OCI-LY7 (cell line): Measurements from ENCODE around the gene MSRB1. TPM values are rescaled to one million over a fixed set of nuclear protein-coding genes. Genes with fewer than 3 reads are reported as not detected.

Experiments
- BruUV-seq: library from RNA; stranded (reverse); fragments of 400-500 nt; replicated peaks from 2 replicates; lab custom pipeline; 2021; lab: Mats Ljungman, UMichigan
- CTCF ChIA-PET: fragments of 300-600 bp; sonication (Branson Sonifier 250); formaldehyde crosslinking; loops from one replicate; lab custom pipeline; 2022; ENCODE audit warnings: antibody characterized with exemption; ENCODE audit not compliant: unreplicated experiment; lab: Charles Lee
- POLR2A ChIA-PET: fragments of 300-600 bp; sonication (Branson Sonifier 250); formaldehyde crosslinking; loops from one replicate; lab custom pipeline; 2022; ENCODE audit warnings: antibody characterized with exemption; lab: Charles Lee
- DNase-seq: peaks from one replicate; pipeline ENCODE4 v3.0.0-alpha.2; 2015; ENCODE audit warnings: low spot score
- H2AFZ ChIP-seq: fragments of 200-600 bp; sonication (generic), shearing (Covaris generic); 2 replicates; pipeline ENCODE4 v1.6.1; 2014; ENCODE audit warnings: mild to moderate bottlenecking, antibody characterized with exemption, low read length, moderate library complexity
- H3K27ac ChIP-seq: fragments of 200-600 bp; sonication (generic); 2 replicates; pipeline ENCODE4 v1.5.1; 2014; ENCODE audit warnings: mixed run types, low read depth, mild to moderate bottlenecking, moderate library complexity, low read length, inconsistent platforms; ENCODE audit not compliant: poor library complexity, severe bottlenecking
- H3K36me3 ChIP-seq: fragments of 200-600 bp; sonication (generic); 2 replicates; pipeline ENCODE4 v1.6.1; 2014; ENCODE audit warnings: mild to moderate bottlenecking, antibody characterized with exemption, low read length, moderate library complexity, mixed read lengths; ENCODE audit not compliant: insufficient read depth
- H3K4me1 ChIP-seq: fragments of 200-600 bp; sonication (generic); 2 replicates; pipeline ENCODE4 v1.5.1; 2014; ENCODE audit warnings: mild to moderate bottlenecking, low read length; ENCODE audit not compliant: insufficient read depth, poor library complexity, severe bottlenecking
- H3K4me2 ChIP-seq: fragments of 200-600 bp; sonication (generic); 2 replicates; pipeline ENCODE4 v1.6.1; 2014; ENCODE audit warnings: mild to moderate bottlenecking, low read length
- H3K4me3 ChIP-seq: fragments of 200-600 bp; sonication (generic); 2 replicates; pipeline ENCODE4 v1.5.1; 2014; ENCODE audit warnings: mild to moderate bottlenecking, low read depth, low read length; ENCODE audit not compliant: poor library complexity, severe bottlenecking
- H3K79me2 ChIP-seq: fragments of 200-600 bp; sonication (generic); 2 replicates; pipeline ENCODE4 v1.6.1; 2016; ENCODE audit warnings: low read depth, mild to moderate bottlenecking, low read length, moderate library complexity, mixed read lengths; ENCODE audit not compliant: insufficient read depth
- H3K9me2 ChIP-seq: fragments of 200-600 bp; sonication (generic); 2 replicates; pipeline ENCODE4 v1.6.1; 2016; ENCODE audit warnings: mild to moderate bottlenecking, low read length, mixed read lengths; ENCODE audit not compliant: insufficient read depth
- H3K9me3 ChIP-seq: fragments of 200-600 bp; sonication (generic); 2 replicates; pipeline ENCODE4 v1.6.1; 2014; ENCODE audit warnings: mild to moderate bottlenecking, mixed run types, low read length, mixed read lengths
- H4K20me1 ChIP-seq: fragments of 200-600 bp; sonication (generic); 2 replicates; pipeline ENCODE4 v1.6.1; 2014; ENCODE audit warnings: mild to moderate bottlenecking, antibody characterized with exemption, low read length, moderate library complexity, mixed read lengths; ENCODE audit not compliant: insufficient read depth
- EZH2phosphoT487 ChIP-seq: fragments of 200-600 bp; sonication (generic); IDR thresholded peaks from 2 replicates; pipeline ENCODE4 v1.6.1; 2018; ENCODE audit warnings: low read depth, borderline replicate concordance, mild to moderate bottlenecking, mixed run types, antibody characterized with exemption, low read length, moderate library complexity, mixed read lengths
- intact Hi-C: fragments of 100-400 bp; cut with micrococcal nuclease; formaldehyde crosslinking; loops from one replicate; pipeline ENCODE4 v1.10.0; 2022; ENCODE audit not compliant: unreplicated experiment
- total RNA-seq, 2 experiments: library from RNA; depleted of rRNA in 1 of 2; stranded (reverse); fragments of >200 nt in 1 of 2; shearing (Covaris generic) in 1 of 2; gene quantifications; 2 replicates each; pipeline ENCODE4 v1.2.3, GENCODE V29; 2014 to 2022
- TF ChIP-seq, protein P1 (sequence below): fragments of 200-600 bp; sonication (generic); conservative IDR thresholded peaks from 2 replicates; pipeline ENCODE4 v1.5.1; 2014; ENCODE audit warnings: mild to moderate bottlenecking, antibody characterized with exemption, low read length, moderate library complexity, mixed read lengths

Gene MSRB1
- total RNA-seq, 2 experiments from 2014 or later = 9.0 to 17.6 TPM

DNA sequence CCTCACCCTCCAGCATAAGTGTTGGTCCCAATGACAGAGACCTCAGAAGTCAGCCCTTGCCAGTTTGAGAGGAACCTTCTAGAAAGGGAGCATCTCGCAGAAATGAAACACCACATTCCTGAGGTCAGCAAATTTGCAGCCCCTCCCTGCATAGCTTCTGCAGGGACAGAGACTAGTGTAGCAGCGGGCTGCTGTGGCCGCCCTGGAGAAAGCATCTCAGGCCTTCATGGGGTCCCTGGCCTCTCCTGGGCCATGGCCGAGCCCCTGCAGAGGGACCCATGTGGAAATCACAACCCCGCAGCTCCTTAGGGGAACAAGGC, 36.2 kb downstream of the MSRB1 start:
- no peak overlapping the region for H2AFZ ChIP-seq
- CTCF ChIA-PET = no interaction called here
- no peaks in the 10 kb centered on the region for H3K9me3 ChIP-seq
- H3K4me3 ChIP-seq = no peak overlapping the region
- no peak for TF ChIP-seq EZH2phosphoT487
- TF ChIP-seq, protein P1, sequence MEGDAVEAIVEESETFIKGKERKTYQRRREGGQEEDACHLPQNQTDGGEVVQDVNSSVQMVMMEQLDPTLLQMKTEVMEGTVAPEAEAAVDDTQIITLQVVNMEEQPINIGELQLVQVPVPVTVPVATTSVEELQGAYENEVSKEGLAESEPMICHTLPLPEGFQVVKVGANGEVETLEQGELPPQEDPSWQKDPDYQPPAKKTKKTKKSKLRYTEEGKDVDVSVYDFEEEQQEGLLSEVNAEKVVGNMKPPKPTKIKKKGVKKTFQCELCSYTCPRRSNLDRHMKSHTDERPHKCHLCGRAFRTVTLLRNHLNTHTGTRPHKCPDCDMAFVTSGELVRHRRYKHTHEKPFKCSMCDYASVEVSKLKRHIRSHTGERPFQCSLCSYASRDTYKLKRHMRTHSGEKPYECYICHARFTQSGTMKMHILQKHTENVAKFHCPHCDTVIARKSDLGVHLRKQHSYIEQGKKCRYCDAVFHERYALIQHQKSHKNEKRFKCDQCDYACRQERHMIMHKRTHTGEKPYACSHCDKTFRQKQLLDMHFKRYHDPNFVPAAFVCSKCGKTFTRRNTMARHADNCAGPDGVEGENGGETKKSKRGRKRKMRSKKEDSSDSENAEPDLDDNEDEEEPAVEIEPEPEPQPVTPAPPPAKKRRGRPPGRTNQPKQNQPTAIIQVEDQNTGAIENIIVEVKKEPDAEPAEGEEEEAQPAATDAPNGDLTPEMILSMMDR = no peak
- H3K4me1 ChIP-seq = no peaks in the 10 kb centered on the region
- no peaks in the 10 kb centered on the region for H3K36me3 ChIP-seq
- no TSS peak for BruUV-seq
- intact Hi-C loops = no loop called here
- no peak overlapping the region for H3K27ac ChIP-seq
- H3K4me2 ChIP-seq = no peak overlapping the region
- H3K9me2 ChIP-seq = no peaks in the 10 kb centered on the region
- no peaks in the 10 kb centered on the region for H3K79me2 ChIP-seq
- no peak for DNase-seq
- POLR2A ChIA-PET = no interaction called here
- H4K20me1 ChIP-seq = no peaks in the 10 kb centered on the region

DNA sequence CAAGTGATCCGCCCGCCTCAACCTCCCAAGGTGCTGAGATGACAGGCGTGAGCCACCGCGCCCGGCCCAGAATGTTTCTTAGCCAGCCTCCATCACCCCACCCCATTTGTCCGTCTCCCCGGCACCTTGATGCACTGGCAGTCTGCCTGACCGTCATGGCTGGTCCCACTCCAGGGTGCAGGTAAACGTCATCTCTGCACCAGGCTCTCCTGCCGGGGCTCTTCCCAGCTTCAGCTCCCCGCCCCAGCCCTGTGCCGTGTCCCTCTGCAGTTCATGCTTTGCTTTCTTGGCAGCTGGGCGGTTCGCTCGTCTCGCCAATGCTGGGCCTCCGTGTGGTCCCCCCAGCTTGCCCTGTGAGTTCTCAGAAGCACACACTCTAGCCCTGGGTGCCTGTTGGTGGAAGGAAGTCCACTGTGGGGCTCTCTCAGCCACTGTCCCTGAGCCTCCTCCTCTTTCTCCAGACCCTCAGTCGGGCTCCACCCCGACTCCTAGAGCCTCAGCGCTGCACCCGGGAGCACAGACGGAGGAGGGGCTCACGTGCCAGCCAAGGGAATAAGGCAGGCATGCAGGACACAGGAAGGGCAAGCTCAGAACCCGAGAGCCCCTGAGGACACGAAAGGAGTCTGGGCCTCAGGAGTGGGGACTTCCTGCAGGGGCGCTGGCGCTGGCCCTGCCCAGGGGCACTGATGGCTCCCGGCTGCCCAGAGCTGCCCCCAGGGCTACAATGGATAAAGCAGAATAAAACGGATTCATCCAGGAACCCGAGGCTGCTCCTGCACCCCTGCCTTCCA, 36.7 kb downstream of the MSRB1 start:
- ChIA-PET CTCF (no interaction called here), POLR2A (no interaction called here)
- Histone ChIP-seq H3K9me3 (no peaks in the 10 kb centered on the region), H2AFZ (no peak overlapping the region), H3K4me3 (no peak overlapping the region), H3K27ac (no peak overlapping the region), H3K36me3 (no peaks in the 10 kb centered on the region), H3K4me1 (no peaks in the 10 kb centered on the region), H3K4me2 (no peak overlapping the region), H3K79me2 (no peaks in the 10 kb centered on the region), H3K9me2 (no peaks in the 10 kb centered on the region), H4K20me1 (no peaks in the 10 kb centered on the region)
- TF ChIP-seq, protein P1 = no peak
- no peak for TF ChIP-seq EZH2phosphoT487
- intact Hi-C loops = no loop called here
- BruUV-seq = no TSS peak
- DNase-seq = no peak
